Liver (tissue), 9 donors: ENCODE measurements around the gene EARS2. TPM values are rescaled to one million over a fixed set of nuclear protein-coding genes. Genes with fewer than 3 reads are reported as not detected.

ENCODE experiments used
- DNase-seq: peaks from one replicate; pipeline ENCODE4 v3.0.0-alpha.2; 2017; ENCODE audit warnings: low spot score
- H3K27ac ChIP-seq, 2 donors: one replicate each; pipeline ENCODE4 v1.7.0; 2013; ENCODE audit warnings: inconsistent platforms in 2 of 2, low read length in 2 of 2, control low read depth in 1 of 2, low read depth in 1 of 2, mild to moderate bottlenecking in 1 of 2
- H3K27me3 ChIP-seq, 4 donors: one replicate each; pipeline versions ENCODE4 v1.6.1 to v1.7.0; 2013; ENCODE audit warnings: low read length in 3 of 4, inconsistent platforms in 1 of 4, mild to moderate bottlenecking in 1 of 4, moderate library complexity in 1 of 4; ENCODE audit not compliant: control insufficient read depth in 4 of 4, insufficient read depth in 4 of 4
- H3K36me3 ChIP-seq, 4 donors: one replicate each; pipeline versions ENCODE4 v1.6.1 to v1.7.0; 2013; ENCODE audit warnings: low read length in 3 of 4, mild to moderate bottlenecking in 3 of 4, low read depth in 1 of 4, moderate library complexity in 1 of 4; ENCODE audit not compliant: control insufficient read depth in 4 of 4, insufficient read depth in 3 of 4
- H3K4me1 ChIP-seq, 4 donors: one replicate each; pipeline versions ENCODE4 v1.6.1 to v1.7.0; 2013; ENCODE audit warnings: low read length in 3 of 4, mild to moderate bottlenecking in 3 of 4, moderate library complexity in 1 of 4; ENCODE audit not compliant: control insufficient read depth in 4 of 4, insufficient read depth in 4 of 4
- H3K4me3 ChIP-seq, 3 donors: one replicate each; pipeline versions ENCODE4 v1.6.1 to v1.7.0; 2013; ENCODE audit warnings: low read length in 3 of 3, control low read depth in 1 of 3, low read depth in 1 of 3, mild to moderate bottlenecking in 1 of 3
- H3K9ac ChIP-seq, 2 donors: one replicate each; pipeline ENCODE4 v1.7.0; 2013; ENCODE audit warnings: low read length in 2 of 2, mild to moderate bottlenecking in 2 of 2, moderate library complexity in 2 of 2, control low read depth in 1 of 2, low read depth in 1 of 2
- H3K9me3 ChIP-seq, 4 donors: one replicate each; pipeline versions ENCODE4 v1.6.1 to v1.7.0; 2013; ENCODE audit warnings: low read length in 3 of 4; ENCODE audit not compliant: control insufficient read depth in 4 of 4
- EGR1 ChIP-seq, 2 donors: IDR thresholded peaks; 2 replicates each; pipeline ENCODE4 v1.6.1; 2016 to 2018; ENCODE audit warnings: antibody characterized with exemption in 2 of 2, low read depth in 2 of 2
- FOXA1 ChIP-seq: IDR thresholded peaks from 2 replicates; pipeline ENCODE4 v1.6.1; 2016; ENCODE audit warnings: antibody characterized with exemption
- FOXA2 ChIP-seq: IDR thresholded peaks from 2 replicates; pipeline ENCODE4 v1.6.1; 2016; ENCODE audit warnings: antibody characterized with exemption
- GABPA ChIP-seq, 2 donors: IDR thresholded peaks in 1 of 2; conservative IDR thresholded peaks in 1 of 2; 2 replicates each; pipeline ENCODE4 v1.6.1; 2016; ENCODE audit warnings: antibody characterized with exemption in 2 of 2, mild to moderate bottlenecking in 1 of 2, moderate library complexity in 1 of 2
- HNF4A ChIP-seq, 2 donors: conservative IDR thresholded peaks; 2 replicates each; pipeline ENCODE4 v1.6.1; 2016; ENCODE audit warnings: antibody characterized with exemption in 2 of 2, mild to moderate bottlenecking in 2 of 2
- JUND ChIP-seq, 2 donors: IDR thresholded peaks; 2 replicates each; pipeline ENCODE4 v1.6.1; 2016; ENCODE audit warnings: antibody characterized with exemption in 2 of 2
- MAX ChIP-seq: IDR thresholded peaks from 2 replicates; pipeline ENCODE4 v1.6.1; 2016; ENCODE audit warnings: antibody characterized with exemption
- NR2F2 ChIP-seq: IDR thresholded peaks from 2 replicates; pipeline ENCODE4 v1.6.1; 2016; ENCODE audit warnings: antibody characterized with exemption
- RAD21 ChIP-seq, 2 donors: IDR thresholded peaks; 2 replicates each; pipeline ENCODE4 v1.6.1; 2016; ENCODE audit warnings: antibody characterized with exemption in 2 of 2, mild to moderate bottlenecking in 2 of 2
- SP1 ChIP-seq: IDR thresholded peaks from 2 replicates; pipeline ENCODE4 v1.6.1; 2018; ENCODE audit warnings: antibody characterized with exemption, mild to moderate bottlenecking
- TAF1 ChIP-seq: conservative IDR thresholded peaks from 2 replicates; pipeline ENCODE4 v1.6.1; 2016; ENCODE audit warnings: antibody characterized with exemption, mild to moderate bottlenecking
- YY1 ChIP-seq: IDR thresholded peaks from 2 replicates; pipeline ENCODE4 v1.6.1; 2016; ENCODE audit warnings: antibody characterized with exemption, mild to moderate bottlenecking
- WGBS: extraction: QIAGEN DNeasy Blood & Tissue Kit; methylation state at CpG from one replicate; pipeline ENCODE4 v1.1.7; 2013; 5-methylcytosine and 5-hydroxymethylcytosine counted together
- polyA plus RNA-seq, 2 donors: library from polyadenylated mRNA; stranded (reverse) in 1 of 2; unstranded in 1 of 2; fragments of 200-250 nt in 1 of 2; fragments of >200 nt in 1 of 2; fragmentation: Nextera tagmentation in 1 of 2; extraction: Ambion mirVana in 1 of 2; gene quantifications; one replicate each; pipeline versions ENCODE4 v1.2.1 to v1.2.3, GENCODE V29; 2013 to 2015
- total RNA-seq, 2 donors: library from RNA; depleted of rRNA; stranded (reverse); fragments of >200 nt; gene quantifications; one replicate each; pipeline ENCODE4 v1.2.3, GENCODE V29; 2014
- TF ChIP-seq, protein P1 (sequence below): fragments of 150-350 bp; IDR thresholded peaks from 2 replicates; pipeline ENCODE4 v1.5.1; 2017; ENCODE audit warnings: improper control_type of control experiment, low read depth, low read length; ENCODE audit not compliant: missing input control
- TF ChIP-seq, protein P2 (sequence below): IDR thresholded peaks from 2 replicates; pipeline ENCODE4 v1.6.1; 2016; ENCODE audit warnings: antibody characterized with exemption
- TF ChIP-seq, protein P3 (sequence below): IDR thresholded peaks from 2 replicates; pipeline ENCODE4 v1.6.1; 2016; ENCODE audit warnings: antibody characterized with exemption
- TF ChIP-seq, protein P4 (sequence below): IDR thresholded peaks from 2 replicates; pipeline ENCODE4 v1.6.1; 2016; ENCODE audit warnings: antibody characterized with exemption, mild to moderate bottlenecking
- donor health status: healthy.
- donor health status: healthy.
- donor health status: healthy.
- donor health status: healthy.
- donor health status: healthy.

The EARS2 gene
- total and polyA plus RNA-seq, 4 donors = 11.6 to 31.0 (median 19.6) TPM

DNA sequence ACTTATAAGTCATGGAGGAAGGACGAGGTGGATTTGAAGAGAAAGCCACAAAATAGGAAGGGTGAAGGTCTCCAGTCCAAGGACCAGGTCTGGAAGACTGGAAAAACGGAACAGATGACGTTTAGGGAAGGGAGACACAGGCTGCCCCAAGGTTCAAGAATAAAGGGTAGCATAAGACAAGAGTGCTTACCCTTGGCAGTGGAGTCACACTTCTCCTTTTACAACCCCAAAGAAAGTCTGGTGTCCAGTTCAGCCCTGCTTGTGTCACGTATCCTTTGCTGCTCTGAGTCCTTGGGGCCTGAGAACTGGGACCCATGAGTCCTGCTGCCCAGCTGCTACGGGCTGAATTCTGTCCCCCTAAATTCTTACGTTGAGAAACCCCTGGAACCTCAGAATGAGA is 33.8 kb downstream of the EARS2 start:
- Histone ChIP-seq H3K9me3 (no peaks in the 10 kb centered on the region), H3K4me1 (no peaks in the 10 kb centered on the region), H3K27ac (no peak overlapping the region), H3K36me3 (peaks cover 3 to 41% (median 32%) of the 10 kb centered on the region in 4 donors), H3K4me3 (no peak overlapping the region), H3K27me3 (no peaks in the 10 kb centered on the region), H3K9ac (no peak overlapping the region)
- no peak for DNase-seq
- 92% methylated on average over 6 of the region's 6 CpGs for WGBS
- TF ChIP-seq, protein P1, sequence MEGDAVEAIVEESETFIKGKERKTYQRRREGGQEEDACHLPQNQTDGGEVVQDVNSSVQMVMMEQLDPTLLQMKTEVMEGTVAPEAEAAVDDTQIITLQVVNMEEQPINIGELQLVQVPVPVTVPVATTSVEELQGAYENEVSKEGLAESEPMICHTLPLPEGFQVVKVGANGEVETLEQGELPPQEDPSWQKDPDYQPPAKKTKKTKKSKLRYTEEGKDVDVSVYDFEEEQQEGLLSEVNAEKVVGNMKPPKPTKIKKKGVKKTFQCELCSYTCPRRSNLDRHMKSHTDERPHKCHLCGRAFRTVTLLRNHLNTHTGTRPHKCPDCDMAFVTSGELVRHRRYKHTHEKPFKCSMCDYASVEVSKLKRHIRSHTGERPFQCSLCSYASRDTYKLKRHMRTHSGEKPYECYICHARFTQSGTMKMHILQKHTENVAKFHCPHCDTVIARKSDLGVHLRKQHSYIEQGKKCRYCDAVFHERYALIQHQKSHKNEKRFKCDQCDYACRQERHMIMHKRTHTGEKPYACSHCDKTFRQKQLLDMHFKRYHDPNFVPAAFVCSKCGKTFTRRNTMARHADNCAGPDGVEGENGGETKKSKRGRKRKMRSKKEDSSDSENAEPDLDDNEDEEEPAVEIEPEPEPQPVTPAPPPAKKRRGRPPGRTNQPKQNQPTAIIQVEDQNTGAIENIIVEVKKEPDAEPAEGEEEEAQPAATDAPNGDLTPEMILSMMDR = no peak
- TF ChIP-seq SP1 (no peak), TAF1 (no peak), FOXA2 (no peak), MAX (no peak), NR2F2 (no peak), HNF4A (conservative IDR thresholded peaks at IDR 0.05) (no peak), RAD21 (IDR thresholded peaks at IDR 0.05) (no peak), GABPA (IDR thresholded peaks at IDR 0.05 in 1 of 2, conservative IDR thresholded peaks at IDR 0.05 in 1 of 2) (no peak), YY1 (no peak), EGR1 (IDR thresholded peaks at IDR 0.05; ENCODE audit: low read depth in 2 of 2) (no peak), JUND (IDR thresholded peaks at IDR 0.05) (no peak), FOXA1 (no peak)
- TF ChIP-seq, protein P2, sequence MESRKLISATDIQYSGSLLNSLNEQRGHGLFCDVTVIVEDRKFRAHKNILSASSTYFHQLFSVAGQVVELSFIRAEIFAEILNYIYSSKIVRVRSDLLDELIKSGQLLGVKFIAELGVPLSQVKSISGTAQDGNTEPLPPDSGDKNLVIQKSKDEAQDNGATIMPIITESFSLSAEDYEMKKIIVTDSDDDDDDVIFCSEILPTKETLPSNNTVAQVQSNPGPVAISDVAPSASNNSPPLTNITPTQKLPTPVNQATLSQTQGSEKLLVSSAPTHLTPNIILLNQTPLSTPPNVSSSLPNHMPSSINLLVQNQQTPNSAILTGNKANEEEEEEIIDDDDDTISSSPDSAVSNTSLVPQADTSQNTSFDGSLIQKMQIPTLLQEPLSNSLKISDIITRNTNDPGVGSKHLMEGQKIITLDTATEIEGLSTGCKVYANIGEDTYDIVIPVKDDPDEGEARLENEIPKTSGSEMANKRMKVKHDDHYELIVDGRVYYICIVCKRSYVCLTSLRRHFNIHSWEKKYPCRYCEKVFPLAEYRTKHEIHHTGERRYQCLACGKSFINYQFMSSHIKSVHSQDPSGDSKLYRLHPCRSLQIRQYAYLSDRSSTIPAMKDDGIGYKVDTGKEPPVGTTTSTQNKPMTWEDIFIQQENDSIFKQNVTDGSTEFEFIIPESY = no peak
- TF ChIP-seq, protein P3, sequence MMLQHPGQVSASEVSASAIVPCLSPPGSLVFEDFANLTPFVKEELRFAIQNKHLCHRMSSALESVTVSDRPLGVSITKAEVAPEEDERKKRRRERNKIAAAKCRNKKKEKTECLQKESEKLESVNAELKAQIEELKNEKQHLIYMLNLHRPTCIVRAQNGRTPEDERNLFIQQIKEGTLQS = no peak
- TF ChIP-seq, protein P4, sequence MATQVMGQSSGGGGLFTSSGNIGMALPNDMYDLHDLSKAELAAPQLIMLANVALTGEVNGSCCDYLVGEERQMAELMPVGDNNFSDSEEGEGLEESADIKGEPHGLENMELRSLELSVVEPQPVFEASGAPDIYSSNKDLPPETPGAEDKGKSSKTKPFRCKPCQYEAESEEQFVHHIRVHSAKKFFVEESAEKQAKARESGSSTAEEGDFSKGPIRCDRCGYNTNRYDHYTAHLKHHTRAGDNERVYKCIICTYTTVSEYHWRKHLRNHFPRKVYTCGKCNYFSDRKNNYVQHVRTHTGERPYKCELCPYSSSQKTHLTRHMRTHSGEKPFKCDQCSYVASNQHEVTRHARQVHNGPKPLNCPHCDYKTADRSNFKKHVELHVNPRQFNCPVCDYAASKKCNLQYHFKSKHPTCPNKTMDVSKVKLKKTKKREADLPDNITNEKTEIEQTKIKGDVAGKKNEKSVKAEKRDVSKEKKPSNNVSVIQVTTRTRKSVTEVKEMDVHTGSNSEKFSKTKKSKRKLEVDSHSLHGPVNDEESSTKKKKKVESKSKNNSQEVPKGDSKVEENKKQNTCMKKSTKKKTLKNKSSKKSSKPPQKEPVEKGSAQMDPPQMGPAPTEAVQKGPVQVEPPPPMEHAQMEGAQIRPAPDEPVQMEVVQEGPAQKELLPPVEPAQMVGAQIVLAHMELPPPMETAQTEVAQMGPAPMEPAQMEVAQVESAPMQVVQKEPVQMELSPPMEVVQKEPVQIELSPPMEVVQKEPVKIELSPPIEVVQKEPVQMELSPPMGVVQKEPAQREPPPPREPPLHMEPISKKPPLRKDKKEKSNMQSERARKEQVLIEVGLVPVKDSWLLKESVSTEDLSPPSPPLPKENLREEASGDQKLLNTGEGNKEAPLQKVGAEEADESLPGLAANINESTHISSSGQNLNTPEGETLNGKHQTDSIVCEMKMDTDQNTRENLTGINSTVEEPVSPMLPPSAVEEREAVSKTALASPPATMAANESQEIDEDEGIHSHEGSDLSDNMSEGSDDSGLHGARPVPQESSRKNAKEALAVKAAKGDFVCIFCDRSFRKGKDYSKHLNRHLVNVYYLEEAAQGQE = no peak

DNA sequence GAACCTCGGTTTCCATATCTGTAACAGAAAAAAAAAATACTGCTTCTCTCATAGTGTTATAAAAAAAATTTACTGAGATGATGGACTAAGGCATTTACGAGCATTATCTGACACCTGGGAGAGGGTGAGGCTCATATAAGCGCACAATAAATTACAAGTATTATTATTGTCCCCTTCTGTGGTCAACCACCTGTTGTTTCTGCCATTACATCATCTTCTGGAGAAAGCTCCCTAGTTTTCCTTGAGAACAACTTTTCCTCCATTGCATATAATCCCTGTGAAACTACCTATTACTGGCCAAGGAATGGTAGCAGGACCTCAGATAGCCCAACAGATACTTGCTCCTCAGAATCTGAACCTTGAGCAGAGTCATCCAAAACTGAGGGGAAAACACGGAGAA is 35.2 kb downstream of the EARS2 start:
- Histone ChIP-seq H3K36me3 (peaks cover 3 to 36% (median 29%) of the 10 kb centered on the region in 4 donors), H3K27me3 (no peaks in the 10 kb centered on the region), H3K9ac (no peak overlapping the region), H3K4me3 (no peak overlapping the region), H3K4me1 (no peaks in the 10 kb centered on the region), H3K9me3 (no peaks in the 10 kb centered on the region), H3K27ac (no peak overlapping the region)
- 96% methylated on average over 4 of the region's 4 CpGs for WGBS
- no peak for DNase-seq
- TF ChIP-seq, protein P2 = no peak
- TF ChIP-seq, protein P1 = no peak
- TF ChIP-seq EGR1 (IDR thresholded peaks at IDR 0.05; ENCODE audit: low read depth in 2 of 2) = no peak
- no peak for TF ChIP-seq NR2F2
- TF ChIP-seq FOXA1 = no peak
- TF ChIP-seq, protein P4 = no peak
